Calu3 (cell line): ENCODE results near the gene RPS25. TPM values are rescaled to one million over a fixed set of nuclear protein-coding genes. Genes with fewer than 3 reads are reported as not detected.

Experiments used
- BruUV-seq: library from RNA; stranded (reverse); fragments of 400-500 nt; replicated peaks from 2 replicates; lab custom pipeline; 2021; lab: Mats Ljungman, UMichigan
- CTCF ChIA-PET: fragments of 300-600 bp; sonication (Branson Sonifier 250); formaldehyde crosslinking; loops from one replicate; lab custom pipeline; 2022; ENCODE audit warnings: antibody characterized with exemption; lab: Charles Lee
- DNase-seq: peaks from one replicate; pipeline ENCODE4 v3.0.0; 2022
- H3K27ac Mint-ChIP-seq: one replicate; pipeline ENCODE4 v1.8.0; 2022; ENCODE audit warnings: mixed read lengths; ENCODE audit not compliant: unreplicated experiment
- H3K27me3 Mint-ChIP-seq: one replicate; pipeline ENCODE4 v1.8.0; 2022; ENCODE audit warnings: mixed read lengths; ENCODE audit not compliant: unreplicated experiment
- H3K36me3 Mint-ChIP-seq: one replicate; pipeline ENCODE4 v1.8.0; 2022; ENCODE audit warnings: mild to moderate bottlenecking, moderate library complexity, mixed read lengths; ENCODE audit not compliant: insufficient read depth, unreplicated experiment
- H3K4me1 Mint-ChIP-seq: one replicate; pipeline ENCODE4 v1.8.0; 2022; ENCODE audit warnings: mild to moderate bottlenecking, low read depth, mixed read lengths; ENCODE audit not compliant: unreplicated experiment
- H3K4me3 Mint-ChIP-seq: one replicate; pipeline ENCODE4 v1.8.0; 2022; ENCODE audit warnings: mild to moderate bottlenecking, low read depth, moderate library complexity, mixed read lengths; ENCODE audit not compliant: unreplicated experiment
- H3K9me3 Mint-ChIP-seq: one replicate; pipeline ENCODE4 v1.8.0; 2022; ENCODE audit warnings: low read depth, mixed read lengths; ENCODE audit not compliant: unreplicated experiment
- CTCF ChIP-seq: fragments of 200-600 bp; IDR thresholded peaks from one replicate; pipeline ENCODE4 v1.8.0; 2022; ENCODE audit warnings: antibody characterized with exemption; ENCODE audit not compliant: unreplicated experiment
- intact Hi-C: fragments of 100-400 bp; cut with micrococcal nuclease; formaldehyde crosslinking; loops from one replicate; pipeline ENCODE4 v1.10.0; 2022; ENCODE audit not compliant: unreplicated experiment
- total RNA-seq: library from RNA; stranded (reverse); gene quantifications from 2 replicates; pipeline ENCODE4 v1.2.3, GENCODE V29; 2022

Gene RPS25
- total RNA-seq, 1 experiment from 2014 or later: 510 TPM

- no peak for DNase-seq
- no peaks in the 10 kb centered on the region for H3K27me3 Mint-ChIP-seq
- CTCF ChIA-PET: no interaction called here
- peaks cover 43% of the 10 kb centered on the region for H3K36me3 Mint-ChIP-seq
- BruUV-seq: no TSS peak
- no peak for TF ChIP-seq CTCF
- H3K4me3 Mint-ChIP-seq: no peak overlapping the region
- H3K9me3 Mint-ChIP-seq: no peaks in the 10 kb centered on the region
- H3K27ac Mint-ChIP-seq: no peak overlapping the region
- intact Hi-C loops: no loop called here
- peaks cover 9% of the 10 kb centered on the region for H3K4me1 Mint-ChIP-seq
Measured at GRCh38 chr11:119000906-119001305, 17.2 kb downstream of the RPS25 start.

- CTCF ChIA-PET: interaction anchor here (1.0 kb wide), 1 partner anchor 309 kb away, joined by 3 read pairs; no protein-coding TSS in a partner anchor
- TF ChIP-seq CTCF: no peak
- H3K4me3 Mint-ChIP-seq: peak overlapping the region; percentile 99
- DNase-seq: peak; percentile 59
- H3K9me3 Mint-ChIP-seq: no peaks in the 10 kb centered on the region
- peaks cover 9% of the 10 kb centered on the region for H3K4me1 Mint-ChIP-seq
- peak overlapping the region; percentile 45 for H3K27ac Mint-ChIP-seq
- intact Hi-C loops: no loop called here
- no peaks in the 10 kb centered on the region for H3K27me3 Mint-ChIP-seq
- BruUV-seq: TSS peak; percentile 46
- H3K36me3 Mint-ChIP-seq: peaks cover 43% of the 10 kb centered on the region
Measured at GRCh38 chr11:118998822-118999221, 19.3 kb downstream of the RPS25 start.

DNA sequence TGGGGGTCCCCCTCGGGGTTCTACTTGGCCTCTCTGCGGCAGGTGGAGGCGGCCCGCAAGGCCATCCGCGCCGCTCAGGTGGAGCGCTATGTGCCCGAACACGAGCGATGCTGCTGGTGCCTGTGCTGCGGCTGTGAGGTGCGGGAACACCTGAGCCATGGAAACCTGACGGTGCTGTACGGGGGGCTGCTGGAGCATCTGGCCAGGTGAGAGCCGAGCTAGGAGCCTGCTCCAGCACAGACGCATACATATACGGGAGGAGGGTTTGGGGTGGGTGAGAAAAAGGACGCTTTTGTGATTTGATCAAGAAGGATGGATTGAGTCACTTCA, 19.8 kb downstream of the RPS25 start:
- intact Hi-C loops: no loop called here
- TF ChIP-seq CTCF: no peak
- H3K27ac Mint-ChIP-seq: peak overlapping the region; percentile 45
- H3K36me3 Mint-ChIP-seq: peaks cover 39% of the 10 kb centered on the region
- H3K9me3 Mint-ChIP-seq: no peaks in the 10 kb centered on the region
- CTCF ChIA-PET: interaction anchor here (1.0 kb wide), 1 partner anchor 308 kb away, joined by 3 read pairs; no protein-coding TSS in a partner anchor
- DNase-seq: peak; percentile 10
- no peaks in the 10 kb centered on the region for H3K27me3 Mint-ChIP-seq
- H3K4me1 Mint-ChIP-seq: peaks cover 9% of the 10 kb centered on the region
- peak overlapping the region; percentile 99 for H3K4me3 Mint-ChIP-seq
- BruUV-seq: no TSS peak

GRCh38 chr11:118997627-118998387, 20.3 kb downstream of the RPS25 start, which contains the start of gene CENATAC:
TSS of gene CENATAC (plus strand) at chr11:118998138. CDS start at chr11:118998198, 60 bp downstream.
- peaks cover 34% of the 10 kb centered on the region for H3K36me3 Mint-ChIP-seq
- BruUV-seq: no TSS peak
- no peaks in the 10 kb centered on the region for H3K9me3 Mint-ChIP-seq

More at GRCh38 chr11:118997627-118998387, 20.3 kb downstream of the RPS25 start, which contains the start of gene CENATAC:
- no peak for TF ChIP-seq CTCF
- H3K4me1 Mint-ChIP-seq: peaks cover 9% of the 10 kb centered on the region
- peak within 1 kb of the TSS; percentile 45 for H3K27ac Mint-ChIP-seq
- CTCF ChIA-PET: no interaction called here
- peak within 1 kb of the TSS; percentile 99 for H3K4me3 Mint-ChIP-seq
- DNase-seq: peak; percentile 87
- intact Hi-C loops: no loop called here
- H3K27me3 Mint-ChIP-seq: no peaks in the 10 kb centered on the region
